Measurements from ENCODE around the gene RBKS. TPM values are rescaled to one million over a fixed set of nuclear protein-coding genes. Genes with fewer than 3 reads are reported as not detected.

The RBKS gene
- total RNA-seq, 4 donors from 2014 or later, result 1.6 to 5.4 (median 3.3) TPM

GRCh38 chr2:27776696-27777095, 113.5 kb downstream of the RBKS start:
- intact Hi-C loops (cut with DNase I; ENCODE audit: low total_unique reads), result no loop called here
- TF ChIP-seq POLR2A (IDR thresholded peaks at IDR 0.05) (no peak), CTCF (IDR thresholded peaks at IDR 0.05) (no peak)
- H3K4me1 ChIP-seq, result no peaks in the 10 kb centered on the region
- no peaks in the 10 kb centered on the region for H3K36me3 ChIP-seq
- H3K4me3 ChIP-seq, result no peak overlapping the region
- DNase-seq, result no peak
- H3K27me3 ChIP-seq, result no peaks in the 10 kb centered on the region
- peak overlapping the region; percentile 54 to 93 for H3K27ac ChIP-seq
- no peaks in the 10 kb centered on the region for H3K9me3 ChIP-seq

GRCh38 chr2:27776097-27776496, 114.1 kb downstream of the RBKS start:
- DNase-seq, result peak; percentile 62 to 73
- TF ChIP-seq POLR2A (IDR thresholded peaks at IDR 0.05) (no peak), CTCF (IDR thresholded peaks at IDR 0.05) (no peak)
- Histone ChIP-seq H3K9me3 (no peaks in the 10 kb centered on the region), H3K36me3 (no peaks in the 10 kb centered on the region), H3K27ac (peak overlapping the region; percentile 54 to 93), H3K4me3 (no peak overlapping the region), H3K27me3 (no peaks in the 10 kb centered on the region), H3K4me1 (no peaks in the 10 kb centered on the region)
- intact Hi-C loops (cut with DNase I; ENCODE audit: low total_unique reads), result no loop called here

- H3K27ac ChIP-seq, result peak overlapping the region; percentile 9 to 93
- TF ChIP-seq POLR2A (IDR thresholded peaks at IDR 0.05) (no peak), CTCF (IDR thresholded peaks at IDR 0.05) (no peak)
- no peaks in the 10 kb centered on the region for H3K36me3 ChIP-seq
- H3K4me3 ChIP-seq, result no peak overlapping the region
- no peaks in the 10 kb centered on the region for H3K4me1 ChIP-seq
- DNase-seq, result no peak
- intact Hi-C loops (cut with DNase I; ENCODE audit: low total_unique reads), result no loop called here
- no peaks in the 10 kb centered on the region for H3K27me3 ChIP-seq
- no peaks in the 10 kb centered on the region for H3K9me3 ChIP-seq
Measured at GRCh38 chr2:27773959-27774358, 116.2 kb downstream of the RBKS start.

- intact Hi-C loops (cut with DNase I; ENCODE audit: low total_unique reads), result no loop called here
- Histone ChIP-seq H3K36me3 (no peaks in the 10 kb centered on the region), H3K27ac (peak overlapping the region in 1 of 2 donors; percentile 93), H3K4me1 (no peaks in the 10 kb centered on the region), H3K27me3 (no peaks in the 10 kb centered on the region), H3K4me3 (peak overlapping the region; percentile 55 to 91), H3K9me3 (no peaks in the 10 kb centered on the region)
- no peak for DNase-seq
- TF ChIP-seq CTCF (IDR thresholded peaks at IDR 0.05) (no peak), POLR2A (IDR thresholded peaks at IDR 0.05) (no peak)
Measured at GRCh38 chr2:27772804-27773203, 117.4 kb downstream of the RBKS start.

- H3K9me3 ChIP-seq, result no peaks in the 10 kb centered on the region
- no peaks in the 10 kb centered on the region for H3K4me1 ChIP-seq
- DNase-seq, result peak; percentile 93 to 95
- no peaks in the 10 kb centered on the region for H3K27me3 ChIP-seq
- peak within 1 kb of the TSS; percentile 55 to 91 for H3K4me3 ChIP-seq
- peak within 1 kb of the TSS; percentile 88 to 93 for H3K27ac ChIP-seq
- no peaks in the 10 kb centered on the region for H3K36me3 ChIP-seq
- intact Hi-C loops (cut with DNase I; ENCODE audit: low total_unique reads), result no loop called here
- TF ChIP-seq POLR2A (IDR thresholded peaks at IDR 0.05), result peak; percentile 68 to 76
- TF ChIP-seq CTCF (IDR thresholded peaks at IDR 0.05), result no peak
Measured at GRCh38 chr2:27771548-27772335, 118.4 kb downstream of the RBKS start, which contains the start of gene MRPL33. MRPL33 (plus strand) TSS chr2:27771719; CDS start chr2:27771778, 59 bp downstream.
